Measurements from ENCODE around the gene SLC12A6. TPM values are rescaled to one million over a fixed set of nuclear protein-coding genes. Genes with fewer than 3 reads are reported as not detected.

Gene SLC12A6
- total and polyA plus RNA-seq, 2 of the 13 experiments (the other 11 are each of a cell fraction or from before 2014, with no cell fraction given): 15.2 to 30.1 TPM

DNA sequence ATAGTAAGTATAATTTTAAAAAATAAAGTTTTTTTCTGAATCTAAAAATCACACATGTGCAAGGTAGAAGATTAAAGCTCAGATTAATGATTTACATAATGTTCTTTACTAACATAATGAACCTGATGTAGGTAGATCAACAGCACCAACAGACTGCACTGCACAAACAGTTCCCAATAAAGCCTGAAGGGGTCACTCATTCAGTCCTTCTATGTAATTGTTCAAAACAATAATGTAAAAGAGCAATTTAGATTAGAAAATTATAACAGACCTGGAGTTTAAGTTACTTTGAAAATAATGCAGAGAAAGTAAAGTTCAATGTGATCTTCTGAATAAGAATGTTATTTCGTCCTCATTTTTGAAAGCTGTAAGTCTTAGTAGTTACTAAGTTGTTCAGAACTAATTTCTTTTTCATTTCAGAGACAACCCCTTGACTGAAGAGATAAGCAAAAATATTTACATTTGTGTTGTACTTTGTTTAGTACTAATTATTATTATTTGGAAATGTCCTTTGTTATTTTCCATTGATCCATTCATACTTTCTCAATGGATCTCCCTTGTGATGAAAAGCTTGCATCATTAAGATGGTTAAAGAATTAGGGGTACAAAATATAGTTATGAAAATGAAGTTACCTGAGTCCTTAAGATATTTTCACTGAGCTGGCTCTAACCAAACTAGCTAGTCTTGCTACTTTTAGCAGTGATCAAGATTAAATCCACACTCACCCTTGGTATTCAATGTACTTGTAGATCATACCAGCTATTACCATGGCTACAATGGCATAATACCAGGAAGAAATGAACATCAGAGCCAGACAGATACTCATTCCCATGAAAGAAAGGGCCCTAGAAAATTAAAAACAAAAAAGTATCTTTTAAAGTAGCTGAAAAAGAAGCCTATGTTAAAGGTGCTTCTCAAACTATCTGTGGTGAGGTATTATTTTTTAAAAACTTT is 95.9 kb downstream of the SLC12A6 start:
- Histone ChIP-seq H3K4me1 (ENCODE audit: insufficient read depth, low read length) (no peaks in the 10 kb centered on the region), H3K36me3 (replicated peaks in 1 of 2; ENCODE audit: control insufficient read depth in 1 of 2, insufficient read depth in 2 of 2, low read length in 2 of 2) (peaks cover 12 to 50% of the 10 kb centered on the region in 2 experiments), H3K4me2 (ENCODE audit: low read depth, low read length) (no peak overlapping the region), H3K27me3 (ENCODE audit: control insufficient read depth in 1 of 2, insufficient read depth in 2 of 2, low read length in 2 of 2) (no peaks in the 10 kb centered on the region), H3K9ac (ENCODE audit: insufficient read depth, low read depth, low read length) (no peak overlapping the region), H3K9me3 (ENCODE audit: low read length) (no peaks in the 10 kb centered on the region), H3K27ac (ENCODE audit: extremely low read length, insufficient read depth, low read length) (no peak overlapping the region), H3K79me2 (ENCODE audit: insufficient read depth, low read length) (no peaks in the 10 kb centered on the region), H3K4me3 (replicated peaks in 1 of 3; ENCODE audit: insufficient read depth in 1 of 3, low read depth in 2 of 3, low read length in 3 of 3) (no peak overlapping the region), H4K20me1 (ENCODE audit: insufficient read depth, low read length) (no peaks in the 10 kb centered on the region), H2AFZ (ENCODE audit: low read length) (no peak overlapping the region)
- 78% methylated on average over 1 of the region's 1 CpG for WGBS (ENCODE audit: low lambda C conversion rate)
- in situ Hi-C loops (cut with HindIII; ENCODE audit: extremely low pct_ligation_motif_present, low pct_unique_long_range_greater_than_20kb) (loop anchor here (25.0 kb wide), 1 partner anchor 346 kb away; the partner anchor contains the start of gene GOLGA8B), intact Hi-C loops (cut with micrococcal nuclease; ENCODE audit: unreplicated experiment) (loop anchor here (1.0 to 5.0 kb wide), 3 partner anchors 97 to 347 kb away; partner anchors contain the start of gene LPCAT4)
- DNase-seq (ENCODE audit: low spot score): peak; percentile 34
- peak; percentile 81 for ATAC-seq
- POLR2A ChIA-PET: no interaction called here
- TF ChIP-seq ATRX (CRISPR knock-in tag; IDR thresholded peaks at IDR 0.05; ENCODE audit: borderline replicate concordance) (no peak), MEIS2 (CRISPR knock-in tag; IDR thresholded peaks at IDR 0.05) (no peak), ZNF776 (CRISPR knock-in tag; IDR thresholded peaks at IDR 0.05) (no peak), STAG1 (CRISPR knock-in tag; IDR thresholded peaks at IDR 0.05) (peak; percentile 50), ARHGAP35 (CRISPR knock-in tag; IDR thresholded peaks at IDR 0.05; ENCODE audit: borderline replicate concordance) (no peak), SMC3 (IDR thresholded peaks at IDR 0.05; ENCODE audit: low read length) (peak; percentile 23; the same call in 1 of the 2 replicates), ZNF678 (CRISPR knock-in tag; IDR thresholded peaks at IDR 0.05) (no peak)
- TF ChIP-seq, protein P1, sequence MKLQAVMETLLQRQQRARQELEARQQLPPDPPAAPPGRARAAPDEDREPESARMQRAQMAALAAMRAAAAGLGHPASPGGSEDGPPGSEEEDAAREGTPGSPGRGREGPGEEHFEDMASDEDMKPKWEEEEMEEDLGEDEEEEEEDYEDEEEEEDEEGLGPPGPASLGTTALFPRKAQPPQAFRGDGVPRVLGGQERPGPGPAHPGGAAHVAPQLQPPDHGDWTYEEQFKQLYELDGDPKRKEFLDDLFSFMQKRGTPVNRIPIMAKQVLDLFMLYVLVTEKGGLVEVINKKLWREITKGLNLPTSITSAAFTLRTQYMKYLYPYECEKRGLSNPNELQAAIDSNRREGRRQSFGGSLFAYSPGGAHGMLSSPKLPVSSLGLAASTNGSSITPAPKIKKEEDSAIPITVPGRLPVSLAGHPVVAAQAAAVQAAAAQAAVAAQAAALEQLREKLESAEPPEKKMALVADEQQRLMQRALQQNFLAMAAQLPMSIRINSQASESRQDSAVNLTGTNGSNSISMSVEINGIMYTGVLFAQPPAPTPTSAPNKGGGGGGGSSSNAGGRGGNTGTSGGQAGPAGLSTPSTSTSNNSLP (IDR thresholded peaks at IDR 0.05; ENCODE audit: low read depth, low read length): peak; percentile 48; the same call in 1 of the 2 replicates
- TF ChIP-seq, protein P2, sequence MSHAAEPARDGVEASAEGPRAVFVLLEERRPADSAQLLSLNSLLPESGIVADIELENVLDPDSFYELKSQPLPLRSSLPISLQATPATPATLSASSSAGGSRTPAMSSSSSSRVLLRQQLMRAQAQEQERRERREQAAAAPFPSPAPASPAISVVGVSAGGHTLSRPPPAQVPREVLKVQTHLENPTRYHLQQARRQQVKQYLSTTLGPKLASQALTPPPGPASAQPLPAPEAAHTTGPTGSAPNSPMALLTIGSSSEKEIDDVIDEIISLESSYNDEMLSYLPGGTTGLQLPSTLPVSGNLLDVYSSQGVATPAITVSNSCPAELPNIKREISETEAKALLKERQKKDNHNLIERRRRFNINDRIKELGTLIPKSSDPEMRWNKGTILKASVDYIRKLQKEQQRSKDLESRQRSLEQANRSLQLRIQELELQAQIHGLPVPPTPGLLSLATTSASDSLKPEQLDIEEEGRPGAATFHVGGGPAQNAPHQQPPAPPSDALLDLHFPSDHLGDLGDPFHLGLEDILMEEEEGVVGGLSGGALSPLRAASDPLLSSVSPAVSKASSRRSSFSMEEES (CRISPR knock-in tag; IDR thresholded peaks at IDR 0.05): no peak
- TF ChIP-seq, protein P3, sequence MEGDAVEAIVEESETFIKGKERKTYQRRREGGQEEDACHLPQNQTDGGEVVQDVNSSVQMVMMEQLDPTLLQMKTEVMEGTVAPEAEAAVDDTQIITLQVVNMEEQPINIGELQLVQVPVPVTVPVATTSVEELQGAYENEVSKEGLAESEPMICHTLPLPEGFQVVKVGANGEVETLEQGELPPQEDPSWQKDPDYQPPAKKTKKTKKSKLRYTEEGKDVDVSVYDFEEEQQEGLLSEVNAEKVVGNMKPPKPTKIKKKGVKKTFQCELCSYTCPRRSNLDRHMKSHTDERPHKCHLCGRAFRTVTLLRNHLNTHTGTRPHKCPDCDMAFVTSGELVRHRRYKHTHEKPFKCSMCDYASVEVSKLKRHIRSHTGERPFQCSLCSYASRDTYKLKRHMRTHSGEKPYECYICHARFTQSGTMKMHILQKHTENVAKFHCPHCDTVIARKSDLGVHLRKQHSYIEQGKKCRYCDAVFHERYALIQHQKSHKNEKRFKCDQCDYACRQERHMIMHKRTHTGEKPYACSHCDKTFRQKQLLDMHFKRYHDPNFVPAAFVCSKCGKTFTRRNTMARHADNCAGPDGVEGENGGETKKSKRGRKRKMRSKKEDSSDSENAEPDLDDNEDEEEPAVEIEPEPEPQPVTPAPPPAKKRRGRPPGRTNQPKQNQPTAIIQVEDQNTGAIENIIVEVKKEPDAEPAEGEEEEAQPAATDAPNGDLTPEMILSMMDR (CRISPR knock-in tag; IDR thresholded peaks at IDR 0.05): peak; percentile 39
- TF ChIP-seq, protein P4, sequence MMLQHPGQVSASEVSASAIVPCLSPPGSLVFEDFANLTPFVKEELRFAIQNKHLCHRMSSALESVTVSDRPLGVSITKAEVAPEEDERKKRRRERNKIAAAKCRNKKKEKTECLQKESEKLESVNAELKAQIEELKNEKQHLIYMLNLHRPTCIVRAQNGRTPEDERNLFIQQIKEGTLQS (CRISPR knock-in tag; IDR thresholded peaks at IDR 0.05): no peak
- TF ChIP-seq, protein P5, sequence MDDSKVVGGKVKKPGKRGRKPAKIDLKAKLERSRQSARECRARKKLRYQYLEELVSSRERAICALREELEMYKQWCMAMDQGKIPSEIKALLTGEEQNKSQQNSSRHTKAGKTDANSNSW (CRISPR knock-in tag; IDR thresholded peaks at IDR 0.05; ENCODE audit: borderline replicate concordance): no peak
- CTCF ChIA-PET (ENCODE audit: low intra/inter-chr PET ratio, low total read pairs): interaction anchor here (2.1 kb wide), 1 partner anchor 126 kb away, joined by 6 read pairs; no protein-coding TSS in a partner anchor
- no peak for FAIRE-seq
- no TSS peak for BruUV-seq (replicated peaks)

Measured in HepG2 (cell line).